Trophoblast cell (in vitro differentiated cells and primary cell): ENCODE results near the gene CCDC177.

Source experiments
- DNase-seq, 2 donors: peaks; one replicate each; pipeline ENCODE4 v3.0.0-alpha.2; 2016
- H2AFZ ChIP-seq: 2 replicates; pipeline ENCODE4 v1.6.1; 2013; ENCODE audit warnings: low read length, moderate library complexity, mild to moderate bottlenecking; ENCODE audit not compliant: insufficient read depth, poor library complexity
- H2AK5ac ChIP-seq: 2 replicates; pipeline ENCODE4 v1.6.1; 2013; ENCODE audit warnings: mild to moderate bottlenecking, low read length
- H2BK120ac ChIP-seq: 2 replicates; pipeline ENCODE4 v1.6.1; 2013; ENCODE audit warnings: low read length, mild to moderate bottlenecking, moderate library complexity; ENCODE audit not compliant: insufficient read depth, poor library complexity
- H2BK12ac ChIP-seq: 2 replicates; pipeline ENCODE4 v1.6.1; 2013; ENCODE audit warnings: mild to moderate bottlenecking, low read length, moderate library complexity
- H2BK5ac ChIP-seq: 2 replicates; pipeline ENCODE4 v1.6.1; 2013; ENCODE audit warnings: low read length, low read depth, moderate library complexity, mild to moderate bottlenecking; ENCODE audit not compliant: poor library complexity
- H3K14ac ChIP-seq: 2 replicates; pipeline ENCODE4 v1.6.1; 2013; ENCODE audit warnings: mild to moderate bottlenecking, low read length
- H3K18ac ChIP-seq: 2 replicates; pipeline ENCODE4 v1.6.1; 2013; ENCODE audit warnings: mild to moderate bottlenecking, low read length
- H3K23ac ChIP-seq: 2 replicates; pipeline ENCODE4 v1.6.1; 2013; ENCODE audit warnings: low read length
- H3K27ac ChIP-seq: 2 replicates; pipeline ENCODE4 v1.5.1; 2013; ENCODE audit warnings: low read depth, mild to moderate bottlenecking, inconsistent platforms, low read length, moderate library complexity
- H3K27me3 ChIP-seq: 2 replicates; pipeline ENCODE4 v1.6.1; 2013; ENCODE audit warnings: inconsistent platforms, mild to moderate bottlenecking, low read length, moderate library complexity; ENCODE audit not compliant: insufficient read depth
- H3K36me3 ChIP-seq, 2 experiments: 1 replicate in 1 of 2; 2 replicates in 1 of 2; pipeline ENCODE4 v1.6.1; 2013; ENCODE audit warnings: low read length in 2 of 2, mild to moderate bottlenecking in 2 of 2, moderate library complexity in 1 of 2; ENCODE audit not compliant: insufficient read depth in 2 of 2, control insufficient read depth in 1 of 2
- H3K4ac ChIP-seq: 2 replicates; pipeline ENCODE4 v1.6.1; 2013; ENCODE audit warnings: low read depth, mild to moderate bottlenecking, low read length, moderate library complexity
- H3K4me1 ChIP-seq, 2 experiments: 1 replicate in 1 of 2; 2 replicates in 1 of 2; pipeline ENCODE4 v1.6.1; 2013; ENCODE audit warnings: low read length in 2 of 2, mild to moderate bottlenecking in 2 of 2, moderate library complexity in 1 of 2; ENCODE audit not compliant: insufficient read depth in 2 of 2, control insufficient read depth in 1 of 2
- H3K4me2 ChIP-seq: 2 replicates; pipeline ENCODE4 v1.6.1; 2013; ENCODE audit warnings: inconsistent platforms, mild to moderate bottlenecking, low read length, moderate library complexity
- H3K4me3 ChIP-seq: 2 replicates; pipeline ENCODE4 v1.5.1; 2013; ENCODE audit warnings: mild to moderate bottlenecking, low read depth, low read length, inconsistent platforms
- H3K79me1 ChIP-seq: one replicate; pipeline ENCODE4 v1.6.1; 2013; ENCODE audit warnings: low read length
- H3K79me2 ChIP-seq: 2 replicates; pipeline ENCODE4 v1.6.1; 2013; ENCODE audit warnings: low read length, mild to moderate bottlenecking; ENCODE audit not compliant: control insufficient read depth, insufficient read depth, poor library complexity
- H3K9ac ChIP-seq: 2 replicates; pipeline ENCODE4 v1.6.1; 2013; ENCODE audit warnings: mild to moderate bottlenecking, low read length
- H3K9me3 ChIP-seq: 2 replicates; pipeline ENCODE4 v1.6.1; 2013; ENCODE audit warnings: low read depth, mild to moderate bottlenecking, control low read depth, inconsistent platforms, low read length; ENCODE audit not compliant: insufficient read depth
- H4K12ac ChIP-seq: 2 replicates; pipeline ENCODE4 v1.6.1; 2013; ENCODE audit warnings: low read depth, mild to moderate bottlenecking, low read length, moderate library complexity
- H4K8ac ChIP-seq: 2 replicates; pipeline ENCODE4 v1.6.1; 2013; ENCODE audit warnings: low read depth, mild to moderate bottlenecking, low read length, moderate library complexity
- H4K91ac ChIP-seq: one replicate; pipeline ENCODE4 v1.6.1; 2013; ENCODE audit warnings: low read depth, mild to moderate bottlenecking, low read length, moderate library complexity
- WGBS: extraction: QIAGEN DNeasy Blood & Tissue Kit; methylation state at CpG from one replicate; pipeline ENCODE4 v1.1.7; 2013; ENCODE audit warnings: missing lambda C conversion rate; ENCODE audit not compliant: insufficient read length, insufficient coverage; ENCODE audit errors: extremely low coverage; 5-methylcytosine and 5-hydroxymethylcytosine counted together

The CCDC177 gene

GRCh38 chr14:69558774-69559173 lies 15.9 kb downstream of the CCDC177 start:
- Histone ChIP-seq H3K36me3 (no peaks in the 10 kb centered on the region), H3K79me1 (no peaks in the 10 kb centered on the region), H2AK5ac (no peak overlapping the region), H3K9ac (no peak overlapping the region), H3K27me3 (no peaks in the 10 kb centered on the region), H2BK12ac (no peak overlapping the region), H3K4ac (no peak overlapping the region), H3K9me3 (no peaks in the 10 kb centered on the region), H2AFZ (no peak overlapping the region), H3K27ac (no peak overlapping the region), H3K18ac (no peak overlapping the region), H3K79me2 (no peaks in the 10 kb centered on the region), H3K23ac (no peak overlapping the region), H2BK5ac (no peak overlapping the region), H3K14ac (no peak overlapping the region), H2BK120ac (no peak overlapping the region), H3K4me1 (peaks cover 0 to 2% of the 10 kb centered on the region in 2 experiments), H4K8ac (no peak overlapping the region), H3K4me3 (no peak overlapping the region), H3K4me2 (no peak overlapping the region), H4K12ac (no peak overlapping the region), H4K91ac (no peak overlapping the region)
- no CpG with 5 or more reads among the region's 4 CpGs for WGBS
- DNase-seq = no peak

GRCh38 chr14:69554500-69554899 lies 20.2 kb downstream of the CCDC177 start:
- Histone ChIP-seq H3K79me2 (no peaks in the 10 kb centered on the region), H3K9me3 (no peaks in the 10 kb centered on the region), H4K91ac (no peak overlapping the region), H3K79me1 (no peaks in the 10 kb centered on the region), H3K9ac (no peak overlapping the region), H3K4me1 (peaks cover 0 to 2% of the 10 kb centered on the region in 2 experiments), H3K27ac (no peak overlapping the region), H3K14ac (no peak overlapping the region), H2BK120ac (no peak overlapping the region), H2BK12ac (no peak overlapping the region), H4K8ac (no peak overlapping the region), H3K36me3 (no peaks in the 10 kb centered on the region), H3K4ac (no peak overlapping the region), H3K23ac (no peak overlapping the region), H2AK5ac (no peak overlapping the region), H4K12ac (no peak overlapping the region), H3K18ac (no peak overlapping the region), H3K4me2 (no peak overlapping the region), H3K4me3 (no peak overlapping the region), H2AFZ (no peak overlapping the region), H3K27me3 (no peaks in the 10 kb centered on the region), H2BK5ac (no peak overlapping the region)
- no CpG with 5 or more reads among the region's 4 CpGs for WGBS
- DNase-seq = no peak

- H3K4me2 ChIP-seq = no peak overlapping the region
- H3K27me3 ChIP-seq = no peaks in the 10 kb centered on the region
- H3K36me3 ChIP-seq = no peaks in the 10 kb centered on the region
- WGBS = no CpG with 5 or more reads among the region's 1 CpG
- no peak overlapping the region for H4K8ac ChIP-seq
- H2AFZ ChIP-seq = no peak overlapping the region
- H3K4me1 ChIP-seq = no peaks in the 10 kb centered on the region
- no peak overlapping the region for H2AK5ac ChIP-seq
- H3K27ac ChIP-seq = no peak overlapping the region
- no peak overlapping the region for H2BK12ac ChIP-seq
- no peak overlapping the region for H3K4ac ChIP-seq
- no peak overlapping the region for H4K91ac ChIP-seq
- H3K9ac ChIP-seq = no peak overlapping the region
- no peak overlapping the region for H3K4me3 ChIP-seq
- H3K14ac ChIP-seq = no peak overlapping the region
- no peak overlapping the region for H2BK120ac ChIP-seq
- H3K79me1 ChIP-seq = no peaks in the 10 kb centered on the region
- DNase-seq = peak; percentile 73 to 78
- H4K12ac ChIP-seq = no peak overlapping the region
- H3K23ac ChIP-seq = no peak overlapping the region
- no peaks in the 10 kb centered on the region for H3K79me2 ChIP-seq
- no peaks in the 10 kb centered on the region for H3K9me3 ChIP-seq
- no peak overlapping the region for H3K18ac ChIP-seq
- H2BK5ac ChIP-seq = no peak overlapping the region
These were observed 21.4 kb downstream of the CCDC177 start for GRCh38 chr14:69553252-69553651.

- Histone ChIP-seq H4K91ac (no peak overlapping the region), H3K9ac (no peak overlapping the region), H3K23ac (no peak overlapping the region), H3K27me3 (no peaks in the 10 kb centered on the region), H3K79me2 (no peaks in the 10 kb centered on the region), H4K12ac (no peak overlapping the region), H3K27ac (no peak overlapping the region), H3K4me2 (no peak overlapping the region), H2AFZ (no peak overlapping the region), H2BK12ac (no peak overlapping the region), H4K8ac (no peak overlapping the region), H2BK120ac (no peak overlapping the region), H3K79me1 (no peaks in the 10 kb centered on the region), H3K4me1 (peaks cover 4 to 5% of the 10 kb centered on the region in 2 experiments), H3K4me3 (no peak overlapping the region), H3K14ac (no peak overlapping the region), H3K36me3 (no peaks in the 10 kb centered on the region), H2AK5ac (no peak overlapping the region), H3K18ac (no peak overlapping the region), H3K9me3 (no peaks in the 10 kb centered on the region), H2BK5ac (no peak overlapping the region), H3K4ac (no peak overlapping the region)
- WGBS = no CpG with 5 or more reads among the region's 2 CpGs
- no peak for DNase-seq
These were observed 23.2 kb downstream of the CCDC177 start for GRCh38 chr14:69551511-69551910.
